ENCODE results near the gene MYH9.

- no peak for TF ChIP-seq CTCF (IDR thresholded peaks at IDR 0.05; ENCODE audit: insufficient read depth, low read length, poor library complexity, severe bottlenecking)
- no peak for TF ChIP-seq EZH2phosphoT487 (conservative IDR thresholded peaks at IDR 0.05; ENCODE audit: low read length)
Observed at GRCh38 chr22:36376265-36376664, 11.5 kb downstream of the MYH9 start.

All from SU-DHL-6 (cell line).